ENCODE measurements around the gene STAG1.

DNA sequence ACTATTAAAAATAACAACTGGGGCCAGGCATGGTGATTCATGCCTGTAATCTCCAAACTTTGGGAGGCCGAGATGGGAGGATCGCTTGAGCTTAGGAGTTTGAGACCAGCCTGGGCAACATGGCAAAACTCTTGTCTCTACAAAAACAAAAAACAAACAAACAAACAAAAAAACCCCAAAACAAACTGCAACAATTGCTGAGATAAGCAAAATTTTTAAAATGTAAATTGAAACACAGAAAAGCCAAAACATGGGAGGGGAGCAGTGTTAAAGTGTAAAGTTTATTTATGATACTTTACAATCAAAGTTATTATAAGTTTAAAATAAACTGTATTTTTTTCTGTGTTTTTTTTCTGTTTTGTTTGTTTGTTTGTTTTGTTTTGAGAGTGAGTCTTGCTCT lies 294.4 kb downstream of the STAG1 start:
- TF ChIP-seq EHMT2 (IDR thresholded peaks at IDR 0.05; ENCODE audit: borderline replicate concordance, low read depth, low read length) = no peak
- TF ChIP-seq ZNF709 (CRISPR knock-in tag; IDR thresholded peaks at IDR 0.05) = no peak
- no peak for TF ChIP-seq BORCS8-MEF2B (CRISPR knock-in tag; IDR thresholded peaks at IDR 0.05)
- no peak for TF ChIP-seq FIP1L1 (IDR thresholded peaks at IDR 0.05; ENCODE audit: borderline replicate concordance, insufficient read depth, low read depth, low read length)

Measured in HepG2 (cell line).